Heart right ventricle (tissue), 16 donors: ENCODE data around the gene CDH13. TPM values are rescaled to one million over a fixed set of nuclear protein-coding genes. Genes with fewer than 3 reads are reported as not detected.

ENCODE experiments used
- ATAC-seq, 8 donors: fragments of 200-7000 bp; cut with Tn5 transposase; one replicate each; pipeline ENCODE4 v1.9.1; 2020; ENCODE audit warnings: mild to moderate bottlenecking in 8 of 8, moderate library complexity in 8 of 8, moderate number of reproducible peaks in 1 of 8
- DNase-seq, 2 donors: peaks; one replicate each; pipeline ENCODE4 v3.0.0-alpha.2; 2020
- H3K27ac ChIP-seq, 10 donors: fragments of 200-600 bp; sonication (generic) in 2 of 10; one replicate each; pipeline versions ENCODE4 v1.5.0 to v1.8.0; 2020 to 2022; ENCODE audit warnings: mild to moderate bottlenecking in 3 of 10
- H3K27me3 ChIP-seq, 7 donors: fragments of 200-600 bp; one replicate each; pipeline ENCODE4 v1.8.0; 2021 to 2022; ENCODE audit warnings: mild to moderate bottlenecking in 2 of 7
- H3K36me3 ChIP-seq, 9 donors: fragments of 200-600 bp; sonication (generic) in 1 of 9; one replicate each; pipeline versions ENCODE4 v1.5.0 to v1.8.0; 2020 to 2022; ENCODE audit warnings: mild to moderate bottlenecking in 2 of 9
- H3K4me1 ChIP-seq, 9 donors: fragments of 200-600 bp; sonication (generic) in 1 of 9; one replicate each; pipeline versions ENCODE4 v1.5.0 to v1.8.0; 2020 to 2022; ENCODE audit warnings: mild to moderate bottlenecking in 4 of 9
- H3K4me3 ChIP-seq, 10 donors: fragments of 200-600 bp; sonication (generic) in 2 of 10; one replicate each; pipeline versions ENCODE4 v1.5.0 to v1.8.0; 2020 to 2022; ENCODE audit warnings: mild to moderate bottlenecking in 7 of 10, moderate library complexity in 2 of 10
- H3K9me3 ChIP-seq, 11 donors: fragments of 200-600 bp in 10 of 11; sonication (generic) in 2 of 11; one replicate each; pipeline versions ENCODE4 v1.5.0 to v1.8.0; 2013 to 2022; ENCODE audit warnings: mild to moderate bottlenecking in 2 of 11, control low read depth in 1 of 11, moderate library complexity in 1 of 11
- CTCF ChIP-seq, 9 donors: fragments of 200-600 bp; sonication (generic) in 2 of 9; IDR thresholded peaks; one replicate each; pipeline versions ENCODE4 v1.5.0 to v1.8.0; 2021 to 2022; ENCODE audit warnings: antibody characterized with exemption in 9 of 9, mild to moderate bottlenecking in 5 of 9, moderate library complexity in 1 of 9
- WGBS, 2 donors: extraction: QIAGEN DNeasy Blood & Tissue Kit; methylation state at CpG; one replicate each; pipeline ENCODE4 v1.1.7; 2013; ENCODE audit warnings: inconsistent platforms in 1 of 2; 5-methylcytosine and 5-hydroxymethylcytosine counted together
- intact Hi-C, 10 donors: fragments of 100-400 bp; cut with DNase I; formaldehyde crosslinking; loops; one replicate each; pipeline versions ENCODE4 v1.11.1 to v1.14.2; 2022
- polyA plus RNA-seq, 2 donors: library from polyadenylated mRNA; stranded (reverse); fragments of 200-250 nt; gene quantifications; one replicate each; pipeline ENCODE4 v1.2.3, GENCODE V29; 2013
- total RNA-seq, 10 donors: library from RNA; stranded (reverse); fragmentation: NEBNext Ultra II Directional in 3 of 10; extraction: Animal tissue kit (Norgen Biotek cat#: 25700) in 3 of 10; gene quantifications; one replicate each; pipeline versions ENCODE4 v1.2.1 to v1.2.4, GENCODE V29; 2021 to 2023
- donor health status: Arrhythmogenic right ventricular cardiomyopathy.
- donor health status: ischemic (EF 13 %, LVEDD 7.1; RV severe dilation, severe dysfunction).
- donor health status: healthy with polysubstance abuse.
- donor health status: DM: no; HTN: yes; CAD: no.
- donor health status: DM: no; HTN: no; CAD: no.
- donor health status: ischemic (EF 25% LVEDD 6.9; RV normal size, moderate dysfunction).
- donor health status: ischemic (EF 25% LVEDD 5.7; RV mildly dilated, moderate dysfunction).
- donor health status: healthy.
- donor health status: DM: yes; HTN: yes; CAD: no.
- donor health status: Ischemic cardiomyopathy.
- donor health status: ischemic (EF 35%, LVEDD 5.7; RV mildly dilated, moderate dysfunction).
- donor health status: nonischemic (EF 11% LVEDD 7.7; RV severe dilation, severe dysfunction).
- donor health status: DM: yes; HTN: yes; CAD: no.
- donor health status: PGD.
- donor health status: ischemic (EF 29% LVEDD 5.4; RV normal size, mild dysfunction).
- donor health status: nonischemic (EF 23%, LVEDD 6.1; RV moderate dilation, normal function).

Gene CDH13
- total and polyA plus RNA-seq, 12 donors = 15.5 to 221 (median 168) TPM

- Histone ChIP-seq H3K9me3 (no peaks in the 10 kb centered on the region), H3K4me1 (peaks cover 0 to 13% (median 0%) of the 10 kb centered on the region in 9 donors), H3K27ac (no peak overlapping the region), H3K27me3 (no peaks in the 10 kb centered on the region), H3K36me3 (no peaks in the 10 kb centered on the region), H3K4me3 (no peak overlapping the region)
- DNase-seq = no peak
- TF ChIP-seq CTCF (IDR thresholded peaks at IDR 0.05) = no peak
- intact Hi-C loops = loop anchor here in 1 of 10 donors (10.0 kb wide), 1 partner anchor 60 kb away; no protein-coding TSS in a partner anchor
- 65 to 66% methylated on average over 3 of the region's 3 CpGs for WGBS, 2 donors
- ATAC-seq = peak in 3 of 8 donors; percentile 52 to 86 (median 77)
These were observed 748.2 kb downstream of the CDH13 start for GRCh38 chr16:83374979-83375378.

- H3K27ac ChIP-seq = peak overlapping the region in 1 of 10 donors; percentile 10
- no peak overlapping the region for H3K4me3 ChIP-seq
- H3K9me3 ChIP-seq = no peaks in the 10 kb centered on the region
- no peak for DNase-seq
- H3K36me3 ChIP-seq = no peaks in the 10 kb centered on the region
- peaks cover 0 to 13% (median 7%) of the 10 kb centered on the region in 9 donors for H3K4me1 ChIP-seq
- intact Hi-C loops = no loop called here
- TF ChIP-seq CTCF (IDR thresholded peaks at IDR 0.05) = no peak
- ATAC-seq = peak in 2 of 8 donors; percentile 24 to 45
- H3K27me3 ChIP-seq = no peaks in the 10 kb centered on the region
- 13 to 22% methylated on average over 3 of the region's 3 CpGs for WGBS, 2 donors
These were observed 763.0 kb downstream of the CDH13 start for GRCh38 chr16:83389751-83390150.

GRCh38 chr16:83390759-83391158 lies 764.0 kb downstream of the CDH13 start:
- Histone ChIP-seq H3K4me3 (no peak overlapping the region), H3K27ac (peak overlapping the region in 5 of 10 donors; percentile 3 to 28 (median 17)), H3K36me3 (no peaks in the 10 kb centered on the region), H3K4me1 (peaks cover 0 to 13% (median 7%) of the 10 kb centered on the region in 9 donors), H3K9me3 (peaks cover 0 to 4% (median 0%) of the 10 kb centered on the region in 11 donors), H3K27me3 (no peaks in the 10 kb centered on the region)
- no peak for TF ChIP-seq CTCF (IDR thresholded peaks at IDR 0.05)
- DNase-seq (no peak), ATAC-seq (peak in 2 of 8 donors; percentile 22 to 35)
- intact Hi-C loops = no loop called here
- WGBS, 2 donors = 61 to 68% methylated on average over 3 of the region's 3 CpGs

- no peaks in the 10 kb centered on the region for H3K36me3 ChIP-seq
- intact Hi-C loops = no loop called here
- no peak overlapping the region for H3K4me3 ChIP-seq
- H3K4me1 ChIP-seq = peaks cover 0 to 13% (median 9%) of the 10 kb centered on the region in 9 donors
- TF ChIP-seq CTCF (IDR thresholded peaks at IDR 0.05) = no peak
- H3K27me3 ChIP-seq = no peaks in the 10 kb centered on the region
- peak overlapping the region in 3 of 10 donors; percentile 10 to 30 (median 22) for H3K27ac ChIP-seq
- peak in 2 of 8 donors; percentile 24 to 51 for ATAC-seq
- peaks cover 0 to 7% (median 0%) of the 10 kb centered on the region in 11 donors for H3K9me3 ChIP-seq
- WGBS, 2 donors = 75 to 78% methylated on average over 4 of the region's 4 CpGs
- no peak for DNase-seq
These were observed 766.0 kb downstream of the CDH13 start for GRCh38 chr16:83392743-83393142.
